HepG2 (cell line): ENCODE results near the gene SASS6. TPM values are rescaled to one million over a fixed set of nuclear protein-coding genes. Genes with fewer than 3 reads are reported as not detected.
A peak's percentile ranks its signal among the peaks of the same experiment; 100 is the strongest.

Experiments
- ATF3 ChIP-seq: sonication (generic); formaldehyde crosslinking; IDR thresholded peaks from 2 replicates; pipeline ENCODE4 v1.4.0; 2020; ENCODE audit warnings: missing genetic modification reagents
- EP300 ChIP-seq, 3 experiments: sonication (generic) in 1 of 3; formaldehyde crosslinking in 1 of 3; IDR thresholded peaks; 2 replicates each; pipeline versions ENCODE4 v1.5.1 to v1.6.1; 2011 to 2020; ENCODE audit warnings: low read depth in 2 of 3, low read length in 2 of 3, borderline replicate concordance in 1 of 3, improper control_type of control experiment in 1 of 3, mild to moderate bottlenecking in 1 of 3, missing genetic modification reagents in 1 of 3, moderate library complexity in 1 of 3
- ETV6 ChIP-seq: sonication (generic); formaldehyde crosslinking; conservative IDR thresholded peaks from 2 replicates; pipeline ENCODE4 v1.4.0; 2020; ENCODE audit warnings: missing genetic modification reagents
- HOXA5 ChIP-seq: sonication (generic); formaldehyde crosslinking; IDR thresholded peaks from 2 replicates; pipeline ENCODE4 v1.4.0; 2020; ENCODE audit warnings: missing genetic modification reagents
- IKZF4 ChIP-seq: sonication (generic); formaldehyde crosslinking; IDR thresholded peaks from 2 replicates; pipeline ENCODE4 v1.5.1; 2020; ENCODE audit warnings: borderline replicate concordance, mild to moderate bottlenecking, low read depth, missing genetic modification reagents; ENCODE audit errors: not compliant biosample characterization
- KDM1A ChIP-seq: IDR thresholded peaks from 2 replicates; pipeline ENCODE4 v1.6.1; 2016; ENCODE audit warnings: missing compliant biosample characterization
- KLF9 ChIP-seq: IDR thresholded peaks from 2 replicates; pipeline ENCODE4 v1.6.1; 2016; ENCODE audit warnings: low read depth
- MIER2 ChIP-seq: IDR thresholded peaks from 2 replicates; pipeline ENCODE4 v1.6.1; 2016; ENCODE audit warnings: missing biosample characterization, missing genetic modification reagents
- NCOA1 ChIP-seq: sonication (generic); formaldehyde crosslinking; IDR thresholded peaks from 2 replicates; pipeline ENCODE4 v1.9.0; 2021; ENCODE audit warnings: missing genetic modification reagents
- NFIC ChIP-seq: IDR thresholded peaks from 2 replicates; pipeline ENCODE4 v1.6.1; 2012; ENCODE audit warnings: mild to moderate bottlenecking, low read length, inconsistent platforms
- NRL ChIP-seq: sonication (generic); formaldehyde crosslinking; IDR thresholded peaks from 2 replicates; pipeline ENCODE4 v1.5.0; 2020; ENCODE audit warnings: missing genetic modification reagents, mild to moderate bottlenecking, moderate library complexity, borderline replicate concordance
- RBAK ChIP-seq: sonication (generic); formaldehyde crosslinking; IDR thresholded peaks from 2 replicates; pipeline ENCODE4 v1.5.1; 2020; ENCODE audit warnings: mild to moderate bottlenecking, missing genetic modification reagents
- REPIN1 ChIP-seq: sonication (generic); formaldehyde crosslinking; IDR thresholded peaks from 2 replicates; pipeline ENCODE4 v1.8.0; 2022; ENCODE audit warnings: missing genetic modification reagents, low read depth, mild to moderate bottlenecking, borderline replicate concordance
- RXRB ChIP-seq: IDR thresholded peaks from 2 replicates; pipeline ENCODE4 v1.6.1; 2016; ENCODE audit warnings: borderline replicate concordance, missing genetic modification reagents, missing compliant biosample characterization
- STAG1 ChIP-seq: sonication (generic); formaldehyde crosslinking; IDR thresholded peaks from 2 replicates; pipeline ENCODE4 v1.4.0; 2020; ENCODE audit warnings: missing genetic modification reagents
- TEF ChIP-seq: sonication (generic); formaldehyde crosslinking; IDR thresholded peaks from 2 replicates; pipeline ENCODE4 v1.5.0; 2020; ENCODE audit warnings: missing genetic modification reagents
- ZMYM3 ChIP-seq: sonication (generic); formaldehyde crosslinking; IDR thresholded peaks from 2 replicates; pipeline ENCODE4 v1.5.1; 2020; ENCODE audit warnings: mild to moderate bottlenecking, missing genetic modification reagents
- ZNF354B ChIP-seq: sonication (generic); formaldehyde crosslinking; IDR thresholded peaks from 2 replicates; pipeline ENCODE4 v1.8.0; 2022; ENCODE audit warnings: mild to moderate bottlenecking, missing genetic modification reagents
- ZNF737 ChIP-seq: sonication (generic); formaldehyde crosslinking; IDR thresholded peaks from 2 replicates; pipeline ENCODE4 v1.5.0; 2020; ENCODE audit warnings: missing genetic modification reagents, mild to moderate bottlenecking, borderline replicate concordance
- polyA plus RNA-seq, 8 experiments: library from polyadenylated mRNA; depleted of rRNA in 3 of 8; stranded (reverse) in 7 of 8; unstranded in 1 of 8; fragments of >200 nt; fragmentation: Illumina TruSeq in 4 of 8; extraction: Trizol in 4 of 8; gene quantifications; 2 replicates each; pipeline versions ENCODE4 v1.2.1 to v1.2.3, GENCODE V29; 2011 to 2016; ENCODE audit warnings: low read depth in 4 of 8, missing spikeins in 1 of 8, mixed read lengths in 1 of 8; ENCODE audit not compliant: insufficient read depth in 1 of 8
- total RNA-seq, 5 experiments: library from RNA; depleted of rRNA; stranded (reverse); fragments of >200 nt; fragmentation: Illumina TruSeq; extraction: Trizol; gene quantifications; 2 replicates each; pipeline ENCODE4 v1.2.3, GENCODE V29; 2016; ENCODE audit warnings: low read depth in 1 of 5
- TF ChIP-seq, protein P1 (sequence below): sonication (generic); formaldehyde crosslinking; IDR thresholded peaks from 2 replicates; pipeline ENCODE4 v1.5.1; 2020; ENCODE audit warnings: missing genetic modification reagents, mild to moderate bottlenecking, borderline replicate concordance
- TF ChIP-seq, protein P2 (sequence below): IDR thresholded peaks from 2 replicates; pipeline ENCODE4 v1.6.1; 2016; ENCODE audit warnings: low read depth, control low read depth
- TF ChIP-seq, protein P3 (sequence below): sonication (generic); formaldehyde crosslinking; IDR thresholded peaks from 2 replicates; pipeline ENCODE4 v1.8.0; 2023; ENCODE audit warnings: mild to moderate bottlenecking, missing genetic modification reagents

Gene SASS6
- total and polyA plus RNA-seq, 2 of the 13 experiments (the other 11 are each of a cell fraction or from before 2014, with no cell fraction given), result 2.3 to 10.7 TPM

- TF ChIP-seq IKZF4 (CRISPR knock-in tag), result no peak
- TF ChIP-seq ATF3, result no peak
- no peak for TF ChIP-seq NRL
- TF ChIP-seq ETV6 (CRISPR knock-in tag), result no peak
- TF ChIP-seq RBAK, result no peak
- no peak for TF ChIP-seq KLF9 (CRISPR knock-in tag)
- TF ChIP-seq ZNF737 (CRISPR knock-in tag), result no peak
- no peak for TF ChIP-seq TEF
- TF ChIP-seq NFIC, result 0 out of 2 replicates have a peak, but pooled peaks have one; percentile 57
- 0 out of 2 replicates have a peak, but pooled peaks have one; percentile 16 for TF ChIP-seq ZMYM3
- TF ChIP-seq, protein P1, sequence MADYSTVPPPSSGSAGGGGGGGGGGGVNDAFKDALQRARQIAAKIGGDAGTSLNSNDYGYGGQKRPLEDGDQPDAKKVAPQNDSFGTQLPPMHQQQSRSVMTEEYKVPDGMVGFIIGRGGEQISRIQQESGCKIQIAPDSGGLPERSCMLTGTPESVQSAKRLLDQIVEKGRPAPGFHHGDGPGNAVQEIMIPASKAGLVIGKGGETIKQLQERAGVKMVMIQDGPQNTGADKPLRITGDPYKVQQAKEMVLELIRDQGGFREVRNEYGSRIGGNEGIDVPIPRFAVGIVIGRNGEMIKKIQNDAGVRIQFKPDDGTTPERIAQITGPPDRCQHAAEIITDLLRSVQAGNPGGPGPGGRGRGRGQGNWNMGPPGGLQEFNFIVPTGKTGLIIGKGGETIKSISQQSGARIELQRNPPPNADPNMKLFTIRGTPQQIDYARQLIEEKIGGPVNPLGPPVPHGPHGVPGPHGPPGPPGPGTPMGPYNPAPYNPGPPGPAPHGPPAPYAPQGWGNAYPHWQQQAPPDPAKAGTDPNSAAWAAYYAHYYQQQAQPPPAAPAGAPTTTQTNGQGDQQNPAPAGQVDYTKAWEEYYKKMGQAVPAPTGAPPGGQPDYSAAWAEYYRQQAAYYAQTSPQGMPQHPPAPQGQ (CRISPR knock-in tag), result no peak
- no peak for TF ChIP-seq HOXA5
- TF ChIP-seq EP300 (IDR thresholded peaks at IDR 0.05; ENCODE audit: low read depth in 2 of 2, low read length in 2 of 2), result peak in 1 of 2 experiments; percentile 5; a peak in 1 of 4 replicates
- TF ChIP-seq EP300 (CRISPR knock-in tag; IDR thresholded peaks at IDR 0.05; ENCODE audit: borderline replicate concordance), result no peak
- TF ChIP-seq REPIN1 (CRISPR knock-in tag), result no peak
- TF ChIP-seq, protein P2, sequence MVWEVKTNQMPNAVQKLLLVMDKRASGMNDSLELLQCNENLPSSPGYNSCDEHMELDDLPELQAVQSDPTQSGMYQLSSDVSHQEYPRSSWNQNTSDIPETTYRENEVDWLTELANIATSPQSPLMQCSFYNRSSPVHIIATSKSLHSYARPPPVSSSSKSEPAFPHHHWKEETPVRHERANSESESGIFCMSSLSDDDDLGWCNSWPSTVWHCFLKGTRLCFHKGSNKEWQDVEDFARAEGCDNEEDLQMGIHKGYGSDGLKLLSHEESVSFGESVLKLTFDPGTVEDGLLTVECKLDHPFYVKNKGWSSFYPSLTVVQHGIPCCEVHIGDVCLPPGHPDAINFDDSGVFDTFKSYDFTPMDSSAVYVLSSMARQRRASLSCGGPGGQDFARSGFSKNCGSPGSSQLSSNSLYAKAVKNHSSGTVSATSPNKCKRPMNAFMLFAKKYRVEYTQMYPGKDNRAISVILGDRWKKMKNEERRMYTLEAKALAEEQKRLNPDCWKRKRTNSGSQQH (CRISPR knock-in tag), result no peak
- no peak for TF ChIP-seq STAG1
- TF ChIP-seq ZNF354B (CRISPR knock-in tag), result no peak
- TF ChIP-seq, protein P3, sequence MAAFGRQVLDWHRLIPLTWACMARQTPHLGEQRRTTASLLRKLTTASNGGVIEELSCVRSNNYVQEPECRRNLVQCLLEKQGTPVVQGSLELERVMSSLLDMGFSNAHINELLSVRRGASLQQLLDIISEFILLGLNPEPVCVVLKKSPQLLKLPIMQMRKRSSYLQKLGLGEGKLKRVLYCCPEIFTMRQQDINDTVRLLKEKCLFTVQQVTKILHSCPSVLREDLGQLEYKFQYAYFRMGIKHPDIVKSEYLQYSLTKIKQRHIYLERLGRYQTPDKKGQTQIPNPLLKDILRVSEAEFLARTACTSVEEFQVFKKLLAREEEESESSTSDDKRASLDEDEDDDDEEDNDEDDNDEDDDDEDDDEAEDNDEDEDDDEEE, result no peak
- no peak for TF ChIP-seq NCOA1 (CRISPR knock-in tag)
- TF ChIP-seq MIER2, result no peak
- TF ChIP-seq RXRB (CRISPR knock-in tag), result peak; percentile 62
- TF ChIP-seq KDM1A, result no peak
These were observed 2.1 kb downstream of the SASS6 start (continued) for GRCh38 chr1:100130552-100131077.
